HCT116 (cell line): ENCODE data around the gene PSG5. TPM values are rescaled to one million over a fixed set of nuclear protein-coding genes. Genes with fewer than 3 reads are reported as not detected.
"Not testable (repeated sequence)": the region's sequence is repeated elsewhere in the genome, so short reads cannot be mapped to it uniquely, and the experiment has no call there.

ENCODE experiments used
- ATAC-seq: fragments of 200-7000 bp; cut with Tn5 transposase; 2 replicates; pipeline ENCODE4 v1.9.1; 2020; ENCODE audit warnings: mild to moderate bottlenecking, moderate library complexity
- BruUV-seq: library from RNA; stranded (reverse); fragments of 400-500 nt; replicated peaks from 2 replicates; lab custom pipeline; 2021; lab: Mats Ljungman, UMichigan
- CTCF ChIA-PET: fragments of 300-600 bp; sonication (Branson Sonifier 250); formaldehyde crosslinking; loops from one replicate; lab custom pipeline; 2021; ENCODE audit warnings: antibody characterized with exemption; lab: Charles Lee
- POLR2A ChIA-PET: fragments of 300-600, 350-600 bp; sonication (Branson Sonifier 250); formaldehyde crosslinking; loops from one replicate; lab custom pipeline; 2021; ENCODE audit warnings: antibody characterized with exemption; lab: Charles Lee
- RAD21 ChIA-PET, 2 experiments: fragments of 300-600 bp; sonication (Branson Sonifier 250); formaldehyde crosslinking; loops; one replicate each; lab custom pipeline; 2023; ENCODE audit warnings: low total read pairs in 2 of 2; ENCODE audit not compliant: uncharacterized antibody in 2 of 2, unreplicated experiment in 2 of 2, low non-redundant PET in 1 of 2; lab: Charles Lee
- DNase-seq: peaks from one replicate; pipeline ENCODE4 v3.0.0-alpha.2; 2010; ENCODE audit warnings: low read depth, low spot score
- H2AFZ ChIP-seq: fragments of 200-600 bp; shearing (Covaris generic), sonication (generic); 2 replicates; pipeline ENCODE4 v1.6.1; 2017; ENCODE audit warnings: low read depth, mixed run types, mixed read lengths, antibody characterized with exemption, low read length; ENCODE audit not compliant: poor library complexity, severe bottlenecking
- H3K27ac ChIP-seq: 2 replicates; pipeline ENCODE4 v1.5.1; 2012; ENCODE audit warnings: low read depth, low read length
- H3K27me3 ChIP-seq: fragments of 200-600 bp; sonication (generic); 2 replicates; pipeline ENCODE4 v1.6.1; 2016; ENCODE audit warnings: mixed run types, low read length, mixed read lengths; ENCODE audit not compliant: insufficient read depth
- H3K36me3 ChIP-seq, 2 experiments: fragments of 200-500 bp in 1 of 2; fragments of 200-600 bp in 1 of 2; sonication (Bioruptor generic) in 1 of 2; sonication (generic) in 1 of 2; 2 replicates each; pipeline versions ENCODE4 v1.5.1 to v1.6.1; 2014 to 2016; ENCODE audit warnings: low read length in 2 of 2, inconsistent platforms in 1 of 2, mixed read lengths in 1 of 2, mixed run types in 1 of 2; ENCODE audit not compliant: insufficient read depth in 2 of 2, control insufficient read depth in 1 of 2
- H3K4me1 ChIP-seq, 2 experiments: fragments of 200-600 bp in 1 of 2; sonication (generic) in 1 of 2; 2 replicates each; pipeline versions ENCODE4 v1.5.1 to v1.6.1; 2012 to 2017; ENCODE audit warnings: low read length in 2 of 2, inconsistent platforms in 1 of 2, mild to moderate bottlenecking in 1 of 2, mixed read lengths in 1 of 2, mixed run types in 1 of 2, moderate library complexity in 1 of 2; ENCODE audit not compliant: insufficient read depth in 2 of 2, control insufficient read depth in 1 of 2
- H3K4me2 ChIP-seq: fragments of 200-600 bp; sonication (generic); 2 replicates; pipeline ENCODE4 v1.6.1; 2017; ENCODE audit warnings: mixed run types, low read length, mixed read lengths
- H3K4me3 ChIP-seq, 2 experiments: fragments of 200-600 bp in 1 of 2; sonication (generic) in 1 of 2; replicated peaks in 1 of 2; 2 replicates each; pipeline ENCODE4 v1.5.1; 2011 to 2016; ENCODE audit warnings: low read length in 2 of 2, control low read depth in 1 of 2, low read depth in 1 of 2, mild to moderate bottlenecking in 1 of 2, mixed read lengths in 1 of 2, mixed run types in 1 of 2
- H3K79me2 ChIP-seq: fragments of 200-600 bp; sonication (generic); 2 replicates; pipeline ENCODE4 v1.6.1; 2017; ENCODE audit warnings: mild to moderate bottlenecking, mixed run types, low read length, moderate library complexity, mixed read lengths; ENCODE audit not compliant: insufficient read depth
- H3K9ac ChIP-seq: fragments of 200-600 bp; sonication (generic); 2 replicates; pipeline ENCODE4 v1.6.1; 2016; ENCODE audit warnings: low read length, mixed read lengths
- H3K9me2 ChIP-seq: fragments of 200-600 bp; sonication (generic), shearing (Covaris generic); 2 replicates; pipeline ENCODE4 v1.6.1; 2017; ENCODE audit warnings: mixed run types, mild to moderate bottlenecking, moderate library complexity; ENCODE audit not compliant: insufficient read depth
- H3K9me3 ChIP-seq, 2 experiments: fragments of 200-500 bp in 1 of 2; fragments of 200-600 bp in 1 of 2; sonication (Bioruptor generic) in 1 of 2; sonication (generic) in 1 of 2; 2 replicates each; pipeline ENCODE4 v1.6.1; 2014 to 2017; ENCODE audit warnings: low read length in 2 of 2, mixed read lengths in 2 of 2, inconsistent platforms in 1 of 2, low read depth in 1 of 2, mild to moderate bottlenecking in 1 of 2, mixed run types in 1 of 2, moderate library complexity in 1 of 2; ENCODE audit not compliant: control insufficient read depth in 1 of 2, insufficient read depth in 1 of 2
- H4K20me1 ChIP-seq: fragments of 200-600 bp; sonication (generic), shearing (Covaris generic); 2 replicates; pipeline ENCODE4 v1.6.1; 2017; ENCODE audit warnings: mixed run types, mild to moderate bottlenecking, moderate library complexity; ENCODE audit not compliant: insufficient read depth
- ATF3 ChIP-seq: IDR thresholded peaks from 2 replicates; pipeline ENCODE4 v1.6.1; 2012
- CEBPB ChIP-seq: IDR thresholded peaks from 2 replicates; pipeline ENCODE4 v1.6.1; 2012; ENCODE audit warnings: low read depth
- ELF1 ChIP-seq: IDR thresholded peaks from 2 replicates; pipeline ENCODE4 v1.6.1; 2012; ENCODE audit warnings: low read depth, borderline replicate concordance
- EZH2 ChIP-seq: fragments of 200-600 bp; sonication (generic); IDR thresholded peaks from 2 replicates; pipeline ENCODE4 v1.6.1; 2017; ENCODE audit warnings: antibody characterized with exemption, mixed run types
- EZH2phosphoT487 ChIP-seq: fragments of 200-600 bp; IDR thresholded peaks from 2 replicates; pipeline ENCODE4 v1.6.1; 2018; ENCODE audit warnings: antibody characterized with exemption, borderline replicate concordance
- POLR2AphosphoS5 ChIP-seq: IDR thresholded peaks from 2 replicates; pipeline ENCODE4 v1.6.1; 2011; ENCODE audit warnings: mild to moderate bottlenecking, low read depth, low read length, moderate library complexity
- RAD21 ChIP-seq: IDR thresholded peaks from 2 replicates; pipeline ENCODE4 v1.6.1; 2012; ENCODE audit warnings: low read depth, mild to moderate bottlenecking
- SRF ChIP-seq: IDR thresholded peaks from 2 replicates; pipeline ENCODE4 v1.6.1; 2012; ENCODE audit warnings: low read depth
- YY1 ChIP-seq: IDR thresholded peaks from 2 replicates; pipeline ENCODE4 v1.6.1; 2011; ENCODE audit warnings: low read length, low read depth, moderate library complexity, mild to moderate bottlenecking; ENCODE audit not compliant: insufficient replicate concordance; ENCODE audit errors: extremely low read depth
- intact Hi-C: fragments of 100-400 bp; cut with micrococcal nuclease; formaldehyde crosslinking; loops from 2 replicates; pipeline ENCODE4 v1.10.0; 2022
- total RNA-seq: library from RNA; stranded (reverse); gene quantifications from one replicate; pipeline ENCODE4 v1.2.1, GENCODE V29; 2021; ENCODE audit not compliant: unreplicated experiment

PSG5 gene
- total RNA-seq, 1 experiment from 2014 or later = not detected

GRCh38 chr19:43148233-43148632 lies 38.1 kb downstream of the PSG5 start:
- Histone ChIP-seq H3K79me2 (no peaks in the 10 kb centered on the region), H3K4me1 (no peaks in the 10 kb centered on the region), H3K4me2 (no peak overlapping the region), H3K27ac (no peak overlapping the region), H3K27me3 (no peaks in the 10 kb centered on the region), H3K9me3 (no peaks in the 10 kb centered on the region), H3K9me2 (no peaks in the 10 kb centered on the region), H4K20me1 (no peaks in the 10 kb centered on the region), H3K4me3 (no peak overlapping the region), H2AFZ (no peak overlapping the region), H3K9ac (no peak overlapping the region), H3K36me3 (no peaks in the 10 kb centered on the region)
- no peak for DNase-seq
- ChIA-PET RAD21 (no interaction called here), POLR2A (no interaction called here), CTCF (no interaction called here)
- TF ChIP-seq EZH2 = no peak
- no peak for TF ChIP-seq ELF1
- TF ChIP-seq SRF = no peak
- TF ChIP-seq CEBPB = no peak
- TF ChIP-seq YY1 = no peak
- TF ChIP-seq EZH2phosphoT487 = no peak
- no peak for TF ChIP-seq RAD21
- no peak for TF ChIP-seq POLR2AphosphoS5
- no peak for TF ChIP-seq ATF3
- no peak for ATAC-seq
- BruUV-seq = no TSS peak
- intact Hi-C loops = no loop called here

GRCh38 chr19:43141763-43142162 lies 44.6 kb downstream of the PSG5 start:
- CTCF ChIA-PET, RAD21 ChIA-PET, H3K4me3 ChIP-seq, H3K27me3 ChIP-seq, H3K79me2 ChIP-seq, H2AFZ ChIP-seq, H3K9ac ChIP-seq, H4K20me1 ChIP-seq, BruUV-seq, H3K36me3 ChIP-seq, ATAC-seq, H3K4me1 ChIP-seq, H3K27ac ChIP-seq, POLR2A ChIA-PET, DNase-seq, H3K9me3 ChIP-seq, H3K4me2 ChIP-seq, intact Hi-C loops, H3K9me2 ChIP-seq: not testable (repeated sequence)
